Heart left ventricle (tissue), 13 donors: ENCODE data around the gene CDC37L1.

Experiments
- CTCF ChIP-seq, 12 donors: fragments of 200-600 bp; sonication (generic) in 4 of 12; IDR thresholded peaks; one replicate each; pipeline versions ENCODE4 v1.5.0 to v1.8.0; 2018 to 2022; ENCODE audit warnings: antibody characterized with exemption in 12 of 12, mild to moderate bottlenecking in 5 of 12
- POLR2A ChIP-seq, 2 donors: fragments of 450-650 bp; IDR thresholded peaks; one replicate each; pipeline ENCODE4 v1.6.1; 2017; ENCODE audit warnings: antibody characterized with exemption in 2 of 2, mild to moderate bottlenecking in 2 of 2, moderate library complexity in 2 of 2
- donor health status: ischemic (EF 13 %, LVEDD 7.1; RV severe dilation, severe dysfunction).
- donor health status: DM: no; HTN: yes; CAD: no.
- donor health status: DM: no; HTN: no; CAD: no.
- donor health status: ischemic (EF 25% LVEDD 6.9; RV normal size, moderate dysfunction).
- donor health status: ischemic (EF 25% LVEDD 5.7; RV mildly dilated, moderate dysfunction).
- donor health status: ischemic (EF 35%, LVEDD 5.7; RV mildly dilated, moderate dysfunction).
- donor health status: nonischemic (EF 11% LVEDD 7.7; RV severe dilation, severe dysfunction).
- donor health status: DM: yes; HTN: yes; CAD: no.
- donor health status: PGD.
- donor health status: ischemic (EF 29% LVEDD 5.4; RV normal size, mild dysfunction).
- donor health status: nonischemic (EF 23%, LVEDD 6.1; RV moderate dilation, normal function).

- TF ChIP-seq CTCF (IDR thresholded peaks at IDR 0.05) (no peak), POLR2A (IDR thresholded peaks at IDR 0.05) (no peak)
These were observed 21.6 kb downstream of the CDC37L1 start for GRCh38 chr9:4700932-4701331.
